Activated naive CD8-positive, alpha-beta T cell treated with anti-CD3 and anti-CD28 coated beads, Interleukin-2, amount 10 ng/mL, durations not matched to agents 7 days and 5 days (primary cell): ENCODE results near the gene MEOX1. TPM values are rescaled to one million over a fixed set of nuclear protein-coding genes. Genes with fewer than 3 reads are reported as not detected.

Experiments
- ATAC-seq: fragments of 150-1000 bp; cut with Tn5 transposase; one replicate; pipeline ENCODE4 v1.10.0; 2021; ENCODE audit warnings: low read depth, moderate library complexity
- POLR2A ChIA-PET: fragments of 350-600 bp; sonication (Branson Sonifier 250); formaldehyde crosslinking; loops from one replicate; lab custom pipeline; 2021; ENCODE audit warnings: antibody characterized with exemption; lab: Charles Lee
- DNase-seq: peaks from one replicate; pipeline ENCODE4 v3.0.0; 2021
- H3K27ac Mint-ChIP-seq: one replicate; pipeline ENCODE4 v1.8.0; 2022; ENCODE audit warnings: mild to moderate bottlenecking, mixed read lengths
- H3K27me3 Mint-ChIP-seq: one replicate; pipeline ENCODE4 v1.8.0; 2022; ENCODE audit warnings: mild to moderate bottlenecking, moderate library complexity, mixed read lengths
- H3K36me3 Mint-ChIP-seq: one replicate; pipeline ENCODE4 v1.8.0; 2021; ENCODE audit warnings: mild to moderate bottlenecking, mixed read lengths
- H3K4me1 Mint-ChIP-seq: one replicate; pipeline ENCODE4 v1.8.0; 2021; ENCODE audit warnings: mixed read lengths
- H3K4me3 Mint-ChIP-seq: one replicate; pipeline ENCODE4 v1.8.0; 2022; ENCODE audit warnings: mild to moderate bottlenecking, moderate library complexity, mixed read lengths
- H3K9me3 Mint-ChIP-seq: one replicate; pipeline ENCODE4 v1.8.0; 2021; ENCODE audit warnings: mixed read lengths
- total RNA-seq, 2 experiments: library from RNA; stranded (reverse); gene quantifications; one replicate each; pipeline ENCODE4 v1.2.3, GENCODE V29; 2021

Gene MEOX1
- 1 to 10 TPM; 5.2 TPM for total RNA-seq

- POLR2A ChIA-PET = interaction anchor here (0.7 to 1.0 kb wide), 2 partner anchors 9 to 12 kb away, joined by 3 to 9 read pairs; no protein-coding TSS in a partner anchor
- ATAC-seq (peak; percentile 51), DNase-seq (no peak)
- Mint-ChIP-seq H3K4me1 (peaks cover 16% of the 10 kb centered on the region), H3K36me3 (no peaks in the 10 kb centered on the region), H3K9me3 (no peaks in the 10 kb centered on the region), H3K27me3 (peaks cover 10% of the 10 kb centered on the region), H3K27ac (peak within 1 kb of the TSS; percentile 81), H3K4me3 (peak within 1 kb of the TSS; percentile 59)
Observed at GRCh38 chr17:43661699-43662412, at the start of gene MEOX1. Gene MEOX1 (minus strand): TSS chr17:43661922. CDS start chr17:43661534, 388 bp downstream.

- Mint-ChIP-seq H3K4me3 (no peak overlapping the region), H3K4me1 (peaks cover 13% of the 10 kb centered on the region), H3K9me3 (no peaks in the 10 kb centered on the region), H3K36me3 (no peaks in the 10 kb centered on the region), H3K27me3 (peaks cover 34% of the 10 kb centered on the region), H3K27ac (no peak overlapping the region)
- ATAC-seq (no peak), DNase-seq (no peak)
- POLR2A ChIA-PET = no interaction called here
Observed at GRCh38 chr17:43710101-43710500, 48.4 kb upstream of the MEOX1 start.

GRCh38 chr17:43709210-43709609 is 47.5 kb upstream of the MEOX1 start:
- DNase-seq = no peak
- Mint-ChIP-seq H3K9me3 (no peaks in the 10 kb centered on the region), H3K4me3 (no peak overlapping the region), H3K27me3 (peaks cover 25% of the 10 kb centered on the region), H3K36me3 (no peaks in the 10 kb centered on the region), H3K4me1 (peaks cover 8% of the 10 kb centered on the region), H3K27ac (no peak overlapping the region)
- ATAC-seq = no peak
- POLR2A ChIA-PET = interaction anchor here (0.6 kb wide), 1 partner anchor 11 kb away, joined by 3 read pairs; no protein-coding TSS in a partner anchor

- no peak for DNase-seq
- Mint-ChIP-seq H3K36me3 (no peaks in the 10 kb centered on the region), H3K4me1 (peaks cover 2% of the 10 kb centered on the region), H3K27ac (no peak overlapping the region), H3K27me3 (peaks cover 16% of the 10 kb centered on the region), H3K4me3 (no peak overlapping the region), H3K9me3 (peaks cover 1% of the 10 kb centered on the region)
- ATAC-seq = no peak
- POLR2A ChIA-PET = no interaction called here
Observed at GRCh38 chr17:43707184-43707583, 45.5 kb upstream of the MEOX1 start.

- Mint-ChIP-seq H3K4me3 (no peak overlapping the region), H3K27ac (no peak overlapping the region), H3K27me3 (peaks cover 11% of the 10 kb centered on the region), H3K9me3 (peaks cover 1% of the 10 kb centered on the region), H3K4me1 (peaks cover 8% of the 10 kb centered on the region), H3K36me3 (no peaks in the 10 kb centered on the region)
- DNase-seq = no peak
- ATAC-seq = no peak
- POLR2A ChIA-PET = interaction anchor here (0.6 kb wide), 1 partner anchor 14 kb away, joined by 3 read pairs; no protein-coding TSS in a partner anchor
Observed at GRCh38 chr17:43706235-43706634, 44.5 kb upstream of the MEOX1 start.

GRCh38 chr17:43703630-43704029 is 41.9 kb upstream of the MEOX1 start:
- H3K27ac Mint-ChIP-seq = no peak overlapping the region
- no peak for ATAC-seq
- H3K4me3 Mint-ChIP-seq = no peak overlapping the region

GRCh38 chr17:43702637-43703036 is 40.9 kb upstream of the MEOX1 start:
- H3K4me1 Mint-ChIP-seq = peaks cover 13% of the 10 kb centered on the region
- no peak overlapping the region for H3K27ac Mint-ChIP-seq
- DNase-seq (no peak), ATAC-seq (no peak)
- H3K36me3 Mint-ChIP-seq = no peaks in the 10 kb centered on the region
- H3K4me3 Mint-ChIP-seq = no peak overlapping the region
- H3K9me3 Mint-ChIP-seq = peaks cover 1% of the 10 kb centered on the region
- POLR2A ChIA-PET = no interaction called here
- H3K27me3 Mint-ChIP-seq = peaks cover 25% of the 10 kb centered on the region

More at GRCh38 chr17:43703630-43704029, 41.9 kb upstream of the MEOX1 start:
- POLR2A ChIA-PET = no interaction called here
- Mint-ChIP-seq H3K4me1 (peaks cover 13% of the 10 kb centered on the region), H3K36me3 (no peaks in the 10 kb centered on the region), H3K27me3 (peaks cover 26% of the 10 kb centered on the region), H3K9me3 (peaks cover 1% of the 10 kb centered on the region)
- DNase-seq = no peak

- H3K4me3 Mint-ChIP-seq = peak overlapping the region; percentile 67
- POLR2A ChIA-PET = interaction anchor here (0.6 to 1.9 kb wide), 3 partner anchors 12 to 19 kb away, joined by 3 to 7 read pairs (median 3); no protein-coding TSS in a partner anchor
- no peaks in the 10 kb centered on the region for H3K36me3 Mint-ChIP-seq
- peaks cover 25% of the 10 kb centered on the region for H3K27me3 Mint-ChIP-seq
- ATAC-seq = peak; percentile 57
- peaks cover 13% of the 10 kb centered on the region for H3K4me1 Mint-ChIP-seq
- H3K27ac Mint-ChIP-seq = peak overlapping the region; percentile 62
- DNase-seq = peak; percentile 60
- peaks cover 1% of the 10 kb centered on the region for H3K9me3 Mint-ChIP-seq
Observed at GRCh38 chr17:43701318-43701743, 39.6 kb upstream of the MEOX1 start.

GRCh38 chr17:43699438-43699756 is 37.7 kb upstream of the MEOX1 start:
- POLR2A ChIA-PET = no interaction called here
- ATAC-seq = no peak
- Mint-ChIP-seq H3K36me3 (no peaks in the 10 kb centered on the region), H3K9me3 (peaks cover 1% of the 10 kb centered on the region), H3K27me3 (peaks cover 25% of the 10 kb centered on the region), H3K4me1 (peaks cover 13% of the 10 kb centered on the region), H3K27ac (no peak overlapping the region), H3K4me3 (no peak overlapping the region)
- DNase-seq = no peak

- POLR2A ChIA-PET = no interaction called here
- Mint-ChIP-seq H3K9me3 (peaks cover 1% of the 10 kb centered on the region), H3K4me1 (peaks cover 15% of the 10 kb centered on the region), H3K4me3 (no peak overlapping the region), H3K27me3 (peaks cover 25% of the 10 kb centered on the region), H3K36me3 (no peaks in the 10 kb centered on the region), H3K27ac (no peak overlapping the region)
- DNase-seq = no peak
- ATAC-seq = no peak
Observed at GRCh38 chr17:43698678-43699437, 37.1 kb upstream of the MEOX1 start.

- ATAC-seq (no peak), DNase-seq (no peak)
- Mint-ChIP-seq H3K4me3 (no peak overlapping the region), H3K36me3 (no peaks in the 10 kb centered on the region), H3K27me3 (peaks cover 25% of the 10 kb centered on the region), H3K4me1 (peaks cover 15% of the 10 kb centered on the region), H3K9me3 (peaks cover 1% of the 10 kb centered on the region), H3K27ac (no peak overlapping the region)
- POLR2A ChIA-PET = no interaction called here
Observed at GRCh38 chr17:43697937-43698336, 36.2 kb upstream of the MEOX1 start.

GRCh38 chr17:43696891-43697290 is 35.2 kb upstream of the MEOX1 start:
- POLR2A ChIA-PET = no interaction called here
- no peak for DNase-seq
- Mint-ChIP-seq H3K9me3 (no peaks in the 10 kb centered on the region), H3K4me1 (peaks cover 11% of the 10 kb centered on the region), H3K27me3 (peaks cover 19% of the 10 kb centered on the region), H3K4me3 (no peak overlapping the region), H3K27ac (no peak overlapping the region), H3K36me3 (no peaks in the 10 kb centered on the region)
- no peak for ATAC-seq

- Mint-ChIP-seq H3K36me3 (no peaks in the 10 kb centered on the region), H3K9me3 (no peaks in the 10 kb centered on the region), H3K4me3 (no peak overlapping the region), H3K27me3 (peaks cover 22% of the 10 kb centered on the region), H3K4me1 (peaks cover 7% of the 10 kb centered on the region), H3K27ac (no peak overlapping the region)
- DNase-seq = no peak
- no peak for ATAC-seq
- POLR2A ChIA-PET = interaction anchor here (0.6 to 1.1 kb wide), 3 partner anchors 120 to 476 kb away, joined by 3 to 6 read pairs (median 4); no protein-coding TSS in a partner anchor
Observed at GRCh38 chr17:43695970-43696865, 34.5 kb upstream of the MEOX1 start.
